Panc1 (cell line): Measurements from ENCODE around the gene PYDC1. TPM values are rescaled to one million over a fixed set of nuclear protein-coding genes. Genes with fewer than 3 reads are reported as not detected.
A peak's percentile ranks its signal among the peaks of the same experiment; 100 is the strongest.
"Not testable (repeated sequence)": the region's sequence is repeated elsewhere in the genome, so short reads cannot be mapped to it uniquely, and the experiment has no call there.

ENCODE experiments used
- ATAC-seq: fragments of 200-7000 bp; cut with Tn5 transposase; 2 replicates; pipeline ENCODE4 v1.9.1; 2020; ENCODE audit warnings: mild to moderate bottlenecking, moderate library complexity
- BruUV-seq: library from RNA; stranded (reverse); fragments of 400-500 nt; replicated peaks from 2 replicates; lab custom pipeline; 2021; lab: Mats Ljungman, UMichigan
- CTCF ChIA-PET: fragments of 300-600 bp; sonication (Branson Sonifier 250); formaldehyde crosslinking; loops from one replicate; lab custom pipeline; 2022; ENCODE audit warnings: antibody characterized with exemption; lab: Charles Lee
- POLR2A ChIA-PET: fragments of 300-600 bp; sonication (Branson Sonifier 250); formaldehyde crosslinking; loops from one replicate; lab custom pipeline; 2022; ENCODE audit warnings: antibody characterized with exemption; lab: Charles Lee
- DNase-seq: peaks from one replicate; pipeline ENCODE4 v3.0.0-alpha.2; 2010; ENCODE audit warnings: low read depth, low spot score
- H3K27ac ChIP-seq: 2 replicates; pipeline ENCODE4 v1.5.1; 2011; ENCODE audit warnings: mild to moderate bottlenecking, low read length, inconsistent platforms
- H3K27me3 ChIP-seq: fragments of 200-500 bp; sonication (Bioruptor generic); 2 replicates; pipeline ENCODE4 v1.6.0; 2014; ENCODE audit warnings: low read length, inconsistent platforms; ENCODE audit not compliant: control insufficient read depth, insufficient read depth
- H3K36me3 ChIP-seq: fragments of 200-500 bp; sonication (Bioruptor generic); 2 replicates; pipeline ENCODE4 v1.5.1; 2014; ENCODE audit warnings: inconsistent platforms, mild to moderate bottlenecking, low read length, moderate library complexity; ENCODE audit not compliant: control insufficient read depth, insufficient read depth
- H3K4me1 ChIP-seq: 2 replicates; pipeline ENCODE4 v1.5.1; 2011; ENCODE audit warnings: inconsistent platforms, mild to moderate bottlenecking, low read length, moderate library complexity; ENCODE audit not compliant: control insufficient read depth, insufficient read depth
- H3K4me3 ChIP-seq, 2 experiments: 2 replicates each; pipeline ENCODE4 v1.5.1; 2011 to 2012; ENCODE audit warnings: low read depth in 2 of 2, low read length in 2 of 2, mild to moderate bottlenecking in 2 of 2, inconsistent platforms in 1 of 2, moderate library complexity in 1 of 2
- H3K9me3 ChIP-seq: fragments of 200-500 bp; sonication (Bioruptor generic); 2 replicates; pipeline ENCODE4 v1.5.1; 2014; ENCODE audit warnings: low read depth, mild to moderate bottlenecking, inconsistent platforms, low read length, moderate library complexity; ENCODE audit not compliant: control insufficient read depth, insufficient read depth
- POLR2AphosphoS5 ChIP-seq: IDR thresholded peaks from 2 replicates; pipeline ENCODE4 v1.6.1; 2012; ENCODE audit warnings: mild to moderate bottlenecking, low read depth, low read length, moderate library complexity
- SIN3A ChIP-seq: IDR thresholded peaks from 2 replicates; pipeline ENCODE4 v1.6.1; 2012; ENCODE audit warnings: low read depth, mild to moderate bottlenecking, low read length, moderate library complexity, borderline replicate concordance; ENCODE audit not compliant: insufficient read depth
- TCF7L2 ChIP-seq: IDR thresholded peaks from 2 replicates; pipeline ENCODE4 v1.6.1; 2011; ENCODE audit warnings: mild to moderate bottlenecking, low read depth, low read length, inconsistent platforms
- in situ Hi-C: cut with HindIII; loops from 2 replicates; pipeline ENCODE4 v1.10.0; 2016; ENCODE audit warnings: low sequenced_read_pairs, low pct_unique_long_range_greater_than_20kb
- intact Hi-C: fragments of 100-400 bp; cut with micrococcal nuclease; formaldehyde crosslinking; loops from one replicate; pipeline ENCODE4 v1.10.0; 2022; ENCODE audit not compliant: unreplicated experiment
- total RNA-seq: library from RNA; stranded (reverse); gene quantifications from one replicate; pipeline ENCODE4 v1.2.1, GENCODE V29; 2021; ENCODE audit not compliant: unreplicated experiment
- TF ChIP-seq, protein P1 (sequence below): fragments of 450-650 bp; IDR thresholded peaks from 2 replicates; pipeline ENCODE4 v1.5.1; 2017; ENCODE audit warnings: mild to moderate bottlenecking
- TF ChIP-seq, protein P2 (sequence below), 2 experiments: IDR thresholded peaks; 2 replicates each; pipeline ENCODE4 v1.6.1; 2011 to 2012; ENCODE audit warnings: low read depth in 2 of 2, control low read depth in 1 of 2, low read length in 1 of 2, mild to moderate bottlenecking in 1 of 2, moderate library complexity in 1 of 2; ENCODE audit not compliant: insufficient read depth in 1 of 2

Gene PYDC1
- total RNA-seq, 1 experiment from 2014 or later = not detected

DNA sequence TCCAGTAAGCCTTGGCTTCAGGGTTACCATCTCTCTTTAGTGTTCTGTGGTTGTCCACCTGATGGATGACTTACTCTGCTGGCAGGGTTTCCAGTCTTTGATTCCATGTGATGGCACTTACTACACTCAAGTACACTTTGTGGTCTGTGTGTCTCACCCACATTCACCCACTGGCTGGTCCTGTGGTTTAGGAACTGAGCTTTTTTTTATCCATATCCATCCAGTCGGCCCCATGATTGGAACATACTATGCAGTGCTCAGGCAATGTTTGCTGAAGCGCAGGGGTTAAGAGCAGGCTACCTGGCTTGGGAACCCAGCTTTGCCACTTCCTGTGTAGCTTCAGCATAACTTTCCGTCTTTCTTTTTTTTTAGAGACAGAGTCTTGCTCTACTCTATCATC, 39.8 kb downstream of the PYDC1 start:
- no peak overlapping the region for H3K27ac ChIP-seq
- intact Hi-C loops = no loop called here
- TF ChIP-seq TCF7L2 (no peak), SIN3A (no peak), POLR2AphosphoS5 (no peak)
- TF ChIP-seq, protein P1, sequence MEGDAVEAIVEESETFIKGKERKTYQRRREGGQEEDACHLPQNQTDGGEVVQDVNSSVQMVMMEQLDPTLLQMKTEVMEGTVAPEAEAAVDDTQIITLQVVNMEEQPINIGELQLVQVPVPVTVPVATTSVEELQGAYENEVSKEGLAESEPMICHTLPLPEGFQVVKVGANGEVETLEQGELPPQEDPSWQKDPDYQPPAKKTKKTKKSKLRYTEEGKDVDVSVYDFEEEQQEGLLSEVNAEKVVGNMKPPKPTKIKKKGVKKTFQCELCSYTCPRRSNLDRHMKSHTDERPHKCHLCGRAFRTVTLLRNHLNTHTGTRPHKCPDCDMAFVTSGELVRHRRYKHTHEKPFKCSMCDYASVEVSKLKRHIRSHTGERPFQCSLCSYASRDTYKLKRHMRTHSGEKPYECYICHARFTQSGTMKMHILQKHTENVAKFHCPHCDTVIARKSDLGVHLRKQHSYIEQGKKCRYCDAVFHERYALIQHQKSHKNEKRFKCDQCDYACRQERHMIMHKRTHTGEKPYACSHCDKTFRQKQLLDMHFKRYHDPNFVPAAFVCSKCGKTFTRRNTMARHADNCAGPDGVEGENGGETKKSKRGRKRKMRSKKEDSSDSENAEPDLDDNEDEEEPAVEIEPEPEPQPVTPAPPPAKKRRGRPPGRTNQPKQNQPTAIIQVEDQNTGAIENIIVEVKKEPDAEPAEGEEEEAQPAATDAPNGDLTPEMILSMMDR = no peak
- TF ChIP-seq, protein P2, sequence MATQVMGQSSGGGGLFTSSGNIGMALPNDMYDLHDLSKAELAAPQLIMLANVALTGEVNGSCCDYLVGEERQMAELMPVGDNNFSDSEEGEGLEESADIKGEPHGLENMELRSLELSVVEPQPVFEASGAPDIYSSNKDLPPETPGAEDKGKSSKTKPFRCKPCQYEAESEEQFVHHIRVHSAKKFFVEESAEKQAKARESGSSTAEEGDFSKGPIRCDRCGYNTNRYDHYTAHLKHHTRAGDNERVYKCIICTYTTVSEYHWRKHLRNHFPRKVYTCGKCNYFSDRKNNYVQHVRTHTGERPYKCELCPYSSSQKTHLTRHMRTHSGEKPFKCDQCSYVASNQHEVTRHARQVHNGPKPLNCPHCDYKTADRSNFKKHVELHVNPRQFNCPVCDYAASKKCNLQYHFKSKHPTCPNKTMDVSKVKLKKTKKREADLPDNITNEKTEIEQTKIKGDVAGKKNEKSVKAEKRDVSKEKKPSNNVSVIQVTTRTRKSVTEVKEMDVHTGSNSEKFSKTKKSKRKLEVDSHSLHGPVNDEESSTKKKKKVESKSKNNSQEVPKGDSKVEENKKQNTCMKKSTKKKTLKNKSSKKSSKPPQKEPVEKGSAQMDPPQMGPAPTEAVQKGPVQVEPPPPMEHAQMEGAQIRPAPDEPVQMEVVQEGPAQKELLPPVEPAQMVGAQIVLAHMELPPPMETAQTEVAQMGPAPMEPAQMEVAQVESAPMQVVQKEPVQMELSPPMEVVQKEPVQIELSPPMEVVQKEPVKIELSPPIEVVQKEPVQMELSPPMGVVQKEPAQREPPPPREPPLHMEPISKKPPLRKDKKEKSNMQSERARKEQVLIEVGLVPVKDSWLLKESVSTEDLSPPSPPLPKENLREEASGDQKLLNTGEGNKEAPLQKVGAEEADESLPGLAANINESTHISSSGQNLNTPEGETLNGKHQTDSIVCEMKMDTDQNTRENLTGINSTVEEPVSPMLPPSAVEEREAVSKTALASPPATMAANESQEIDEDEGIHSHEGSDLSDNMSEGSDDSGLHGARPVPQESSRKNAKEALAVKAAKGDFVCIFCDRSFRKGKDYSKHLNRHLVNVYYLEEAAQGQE (IDR thresholded peaks at IDR 0.05; ENCODE audit: insufficient read depth in 1 of 2, low read depth in 2 of 2, low read length in 1 of 2) = no peak
- peaks cover 7% of the 10 kb centered on the region; the same call in 1 of the 2 replicates for H3K36me3 ChIP-seq
- 0 out of 2 replicates have a peak, but pooled peaks cover 3% of the 10 kb centered on the region for H3K4me1 ChIP-seq
- H3K27me3 ChIP-seq = no peaks in the 10 kb centered on the region
- in situ Hi-C loops = no loop called here
- H3K4me3 ChIP-seq = no peak overlapping the region
- no TSS peak for BruUV-seq
- no peak for DNase-seq
- ChIA-PET POLR2A (no interaction called here), CTCF (no interaction called here)
- no peaks in the 10 kb centered on the region for H3K9me3 ChIP-seq
- ATAC-seq = no peak

DNA sequence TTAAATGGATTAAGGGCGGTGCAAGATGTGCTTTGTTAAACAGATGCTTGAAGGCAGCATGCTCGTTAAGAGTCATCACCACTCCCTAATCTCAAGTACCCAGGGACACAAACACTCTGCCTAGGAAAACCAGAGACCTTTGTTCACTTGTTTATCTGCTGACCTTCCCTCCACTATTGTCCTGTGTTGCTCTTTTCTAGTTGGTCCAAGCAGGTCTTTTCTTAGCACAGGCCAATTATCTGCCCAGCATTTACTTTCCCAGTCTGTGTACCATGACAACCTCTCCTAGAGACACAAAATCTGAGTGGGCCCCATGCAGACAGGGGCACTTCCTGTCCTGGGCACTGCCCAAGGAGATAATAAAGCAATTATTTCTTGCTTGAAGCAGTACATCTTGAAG, 46.9 kb downstream of the PYDC1 start:
- H3K4me3 ChIP-seq, H3K27me3 ChIP-seq, H3K9me3 ChIP-seq, CTCF ChIA-PET, in situ Hi-C loops, intact Hi-C loops, H3K4me1 ChIP-seq, DNase-seq, BruUV-seq, POLR2A ChIA-PET, H3K36me3 ChIP-seq, H3K27ac ChIP-seq: not testable (repeated sequence)
- 0 out of 2 replicates have a peak, but pooled peaks have one; percentile 42 for ATAC-seq

DNA sequence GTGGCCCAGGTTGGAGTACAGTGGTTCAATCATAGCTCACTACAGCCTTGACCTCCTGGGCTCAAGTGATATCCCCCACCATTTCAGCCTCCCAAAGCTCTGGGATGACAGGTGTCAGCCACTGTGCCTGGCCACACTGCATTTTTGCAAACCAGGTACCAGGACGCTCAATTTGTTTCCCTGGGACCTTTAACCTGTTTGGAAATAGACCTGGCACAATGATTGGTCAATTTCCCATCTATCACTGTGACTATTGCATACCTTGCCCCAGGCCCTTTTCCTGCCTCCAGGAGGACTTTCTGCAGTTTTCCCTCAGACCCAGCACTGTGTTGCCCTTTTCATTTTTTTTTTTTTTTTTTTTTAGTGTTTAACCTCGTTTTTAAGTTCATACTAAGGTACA, 48.1 kb downstream of the PYDC1 start:
- in situ Hi-C loops (no loop called here), intact Hi-C loops (no loop called here)
- no peak for TF ChIP-seq SIN3A
- TF ChIP-seq, protein P1 = no peak
- TF ChIP-seq, protein P2 (IDR thresholded peaks at IDR 0.05; ENCODE audit: insufficient read depth in 1 of 2, low read depth in 2 of 2, low read length in 1 of 2) = no peak
- no peak for TF ChIP-seq POLR2AphosphoS5
- TF ChIP-seq TCF7L2 = no peak
- no peak for DNase-seq
- no peak for ATAC-seq
- Histone ChIP-seq H3K27ac (no peak overlapping the region), H3K27me3 (no peaks in the 10 kb centered on the region), H3K9me3 (no peaks in the 10 kb centered on the region), H3K4me3 (no peak overlapping the region), H3K36me3 (no peaks in the 10 kb centered on the region), H3K4me1 (no peaks in the 10 kb centered on the region)
- POLR2A ChIA-PET = interaction anchor here (0.6 kb wide), 1 partner anchor 12 kb away, joined by 5 read pairs; no protein-coding TSS in a partner anchor
- CTCF ChIA-PET = no interaction called here
- no TSS peak for BruUV-seq
